Urothelium cell line (cell line): ENCODE measurements around the gene FRMD4A.

Source experiments
- DNase-seq: peaks from one replicate; pipeline ENCODE4 v3.0.0; 2011; ENCODE audit warnings: low spot score, mixed read lengths
- FAIRE-seq: peaks from 2 replicates; lab custom pipeline; 2011; peaks lifted over from hg19 to GRCh38; lab: Jason Lieb, UNC

Gene FRMD4A

GRCh38 chr10:13743963-13744362 is 586.8 kb downstream of the FRMD4A start:
- FAIRE-seq: peak; percentile 74
- no peak for DNase-seq

- no peak for FAIRE-seq
- DNase-seq: no peak
Measured at GRCh38 chr10:13743101-13743693, 587.5 kb downstream of the FRMD4A start.

GRCh38 chr10:13741438-13741837 is 589.3 kb downstream of the FRMD4A start:
- DNase-seq (no peak), FAIRE-seq (no peak)

GRCh38 chr10:13740461-13740860 is 590.3 kb downstream of the FRMD4A start:
- no peak for FAIRE-seq
- DNase-seq: no peak

GRCh38 chr10:13739183-13739582 is 591.5 kb downstream of the FRMD4A start:
- FAIRE-seq (no peak), DNase-seq (no peak)

- DNase-seq (no peak), FAIRE-seq (no peak)
Measured at GRCh38 chr10:13736506-13736905, 594.2 kb downstream of the FRMD4A start.

- DNase-seq: no peak
Measured at GRCh38 chr10:13734151-13734550, 596.6 kb downstream of the FRMD4A start.

GRCh38 chr10:13733071-13733470 is 597.7 kb downstream of the FRMD4A start:
- DNase-seq: no peak
- FAIRE-seq: no peak

More at GRCh38 chr10:13734151-13734550, 596.6 kb downstream of the FRMD4A start:
- no peak for FAIRE-seq

- FAIRE-seq (no peak), DNase-seq (no peak)
Measured at GRCh38 chr10:13732465-13732881, 598.3 kb downstream of the FRMD4A start.

GRCh38 chr10:13731799-13732198 is 598.9 kb downstream of the FRMD4A start:
- DNase-seq (no peak), FAIRE-seq (no peak)

GRCh38 chr10:13730956-13731355 is 599.8 kb downstream of the FRMD4A start:
- DNase-seq (no peak), FAIRE-seq (no peak)

GRCh38 chr10:13730306-13730652 is 600.4 kb downstream of the FRMD4A start:
- FAIRE-seq: peak; percentile 9
- DNase-seq: no peak

GRCh38 chr10:13729586-13730305 is 601.0 kb downstream of the FRMD4A start:
- FAIRE-seq: no peak

GRCh38 chr10:13728898-13729535 is 601.7 kb downstream of the FRMD4A start:
- FAIRE-seq: no peak
- no peak for DNase-seq

More at GRCh38 chr10:13729586-13730305, 601.0 kb downstream of the FRMD4A start:
- no peak for DNase-seq

- FAIRE-seq (no peak), DNase-seq (no peak)
Measured at GRCh38 chr10:13725594-13725993, 605.1 kb downstream of the FRMD4A start.

GRCh38 chr10:13724484-13724883 is 606.2 kb downstream of the FRMD4A start:
- DNase-seq (no peak), FAIRE-seq (no peak)

- DNase-seq: no peak
- peak; percentile 42 for FAIRE-seq
Measured at GRCh38 chr10:13722747-13723653, 607.7 kb downstream of the FRMD4A start.

GRCh38 chr10:13721486-13721885 is 609.2 kb downstream of the FRMD4A start:
- DNase-seq (no peak), FAIRE-seq (no peak)

GRCh38 chr10:13720699-13721098 is 610.0 kb downstream of the FRMD4A start:
- FAIRE-seq (no peak), DNase-seq (no peak)

GRCh38 chr10:13719425-13719824 is 611.3 kb downstream of the FRMD4A start:
- FAIRE-seq (no peak), DNase-seq (no peak)

GRCh38 chr10:13718820-13719219 is 611.9 kb downstream of the FRMD4A start:
- DNase-seq: no peak
- FAIRE-seq: no peak
